Stimulated activated CD4-positive, alpha-beta T cell treated with anti-CD3 and anti-CD28 coated beads, Interleukin-12 subunit alpha, Interleukin-12 subunit beta, amount 100 ng/mL, for 4 hours (primary cell): ENCODE data around the gene PRG2.
"Not testable (repeated sequence)": the region's sequence is repeated elsewhere in the genome, so short reads cannot be mapped to it uniquely, and the experiment has no call there.

Experiments used
- DNase-seq: peaks from one replicate; pipeline ENCODE4 v3.0.0-alpha.2; 2020

Gene PRG2

GRCh38 chr11:57344826-57345225 is 45.6 kb downstream of the PRG2 start:
- no peak for DNase-seq

GRCh38 chr11:57343825-57344224 is 46.6 kb downstream of the PRG2 start:
- no peak for DNase-seq

- DNase-seq: no peak
These were observed 47.7 kb downstream of the PRG2 start for GRCh38 chr11:57342702-57343101.

- no peak for DNase-seq
These were observed 49.1 kb downstream of the PRG2 start for GRCh38 chr11:57341250-57341808.

GRCh38 chr11:57340039-57340615 is 50.3 kb downstream of the PRG2 start:
- no peak for DNase-seq

- DNase-seq: no peak
These were observed 51.1 kb downstream of the PRG2 start for GRCh38 chr11:57339328-57339727.

- DNase-seq: no peak
These were observed 52.3 kb downstream of the PRG2 start, which contains the start of gene P2RX3 for GRCh38 chr11:57338142-57338541. TSS of gene P2RX3 (plus strand) at chr11:57338352. CDS start at chr11:57338551, 199 bp downstream.

GRCh38 chr11:57336856-57337255 is 53.6 kb downstream of the PRG2 start:
- not testable (repeated sequence) for DNase-seq
